Measurements from ENCODE around the gene ZSCAN21. TPM values are rescaled to one million over a fixed set of nuclear protein-coding genes. Genes with fewer than 3 reads are reported as not detected.

The ZSCAN21 gene
- total and polyA plus RNA-seq, 10 of the 15 experiments (the other 5 are each of a cell fraction or from before 2014, with no cell fraction given): 1.9 to 9.6 (median 7.1) TPM

DNA sequence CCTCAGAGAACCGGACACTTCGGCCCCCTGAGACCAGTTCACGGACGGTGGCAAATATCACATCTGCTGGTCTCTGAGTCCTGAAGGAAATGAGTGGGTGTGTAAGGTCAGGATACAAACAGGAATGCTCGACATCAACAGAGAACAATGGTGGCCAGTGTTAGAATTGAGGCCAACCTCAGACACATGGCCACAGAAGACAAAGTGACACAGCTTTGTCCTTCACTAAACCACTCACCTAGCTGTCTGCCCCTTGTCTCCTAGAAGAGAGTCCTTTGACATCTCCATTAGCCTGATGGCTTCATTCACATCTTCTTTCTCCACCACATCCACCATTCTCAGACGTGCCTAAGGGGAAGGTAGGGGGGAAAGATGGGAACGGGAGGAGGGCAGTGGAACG lies 43.5 kb downstream of the ZSCAN21 start (continued):
- TF ChIP-seq ZNF687 (IDR thresholded peaks at IDR 0.05) (no peak), NRF1 (conservative IDR thresholded peaks at IDR 0.05; ENCODE audit: low read depth, low read length) (no peak), IKZF1 (conservative IDR thresholded peaks at IDR 0.05) (no peak), FOXK2 (IDR thresholded peaks at IDR 0.05) (no peak), NFYB (IDR thresholded peaks at IDR 0.05; ENCODE audit: insufficient read depth, low read depth, low read length) (no peak), MEF2B (IDR thresholded peaks at IDR 0.05; ENCODE audit: partially characterized antibody, poor library complexity, severe bottlenecking) (no peak), RUNX3 (IDR thresholded peaks at IDR 0.05; ENCODE audit: low read length) (no peak), EGR1 (IDR thresholded peaks at IDR 0.05; ENCODE audit: borderline replicate concordance in 1 of 2, low read depth in 2 of 2, low read length in 2 of 2) (no peak), ZBTB11 (CRISPR knock-in tag; IDR thresholded peaks at IDR 0.05) (no peak), SMAD5 (IDR thresholded peaks at IDR 0.05; ENCODE audit: low read depth) (no peak), TCF12 (IDR thresholded peaks at IDR 0.05; ENCODE audit: low read depth, low read length) (no peak)
- TF ChIP-seq, protein P1, sequence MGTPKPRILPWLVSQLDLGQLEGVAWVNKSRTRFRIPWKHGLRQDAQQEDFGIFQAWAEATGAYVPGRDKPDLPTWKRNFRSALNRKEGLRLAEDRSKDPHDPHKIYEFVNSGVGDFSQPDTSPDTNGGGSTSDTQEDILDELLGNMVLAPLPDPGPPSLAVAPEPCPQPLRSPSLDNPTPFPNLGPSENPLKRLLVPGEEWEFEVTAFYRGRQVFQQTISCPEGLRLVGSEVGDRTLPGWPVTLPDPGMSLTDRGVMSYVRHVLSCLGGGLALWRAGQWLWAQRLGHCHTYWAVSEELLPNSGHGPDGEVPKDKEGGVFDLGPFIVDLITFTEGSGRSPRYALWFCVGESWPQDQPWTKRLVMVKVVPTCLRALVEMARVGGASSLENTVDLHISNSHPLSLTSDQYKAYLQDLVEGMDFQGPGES (IDR thresholded peaks at IDR 0.05): no peak

Measured in GM12878 (cell line).